HepG2 (cell line): ENCODE measurements around the gene SESN2. TPM values are rescaled to one million over a fixed set of nuclear protein-coding genes. Genes with fewer than 3 reads are reported as not detected.

Experiments
- ATAC-seq: fragments of 200-7000 bp; cut with Tn5 transposase; 3 replicates; pipeline ENCODE4 v1.9.1; 2020; ENCODE audit warnings: mild to moderate bottlenecking, moderate library complexity
- BruUV-seq: library from RNA; stranded (reverse); fragments of 400-500 nt; replicated peaks from 2 replicates; lab custom pipeline; 2021; lab: Mats Ljungman, UMichigan
- CTCF ChIA-PET: fragments of 300-600 bp; formaldehyde crosslinking; extraction: SDS; loops from one replicate; lab custom pipeline; 2021; ENCODE audit warnings: low total read pairs, inconsistent platforms, low intra/inter-chr PET ratio; lab: Yijun Ruan, JAX
- POLR2A ChIA-PET: fragments of 350-600 bp; sonication (Branson Sonifier 250); formaldehyde crosslinking; loops from one replicate; lab custom pipeline; 2020; ENCODE audit warnings: antibody characterized with exemption, inconsistent platforms; lab: Yijun Ruan, JAX
- DNase-seq: peaks from one replicate; pipeline ENCODE4 v3.0.0-alpha.2; 2015; ENCODE audit warnings: low spot score
- FAIRE-seq: peaks from 3 replicates; lab custom pipeline; 2011; peaks lifted over from hg19 to GRCh38; lab: Jason Lieb, UNC
- H2AFZ ChIP-seq: one replicate; pipeline ENCODE4 v1.6.1; 2011; ENCODE audit warnings: low read length, inconsistent platforms
- H3K27ac ChIP-seq: fragments of 300-600 bp; 3 replicates; pipeline ENCODE4 v1.8.0; 2011; ENCODE audit warnings: mixed run types, mild to moderate bottlenecking, mixed read lengths, low read length, inconsistent platforms; ENCODE audit not compliant: insufficient read depth; ENCODE audit errors: extremely low read length
- H3K27me3 ChIP-seq, 2 experiments: fragments of 200-600 bp in 1 of 2; 2 replicates in 1 of 2; 3 replicates in 1 of 2; pipeline versions ENCODE4 v1.6.0 to v1.8.0; 2011; ENCODE audit warnings: low read length in 2 of 2, mild to moderate bottlenecking in 2 of 2, moderate library complexity in 2 of 2, inconsistent platforms in 1 of 2; ENCODE audit not compliant: insufficient read depth in 2 of 2, control insufficient read depth in 1 of 2
- H3K36me3 ChIP-seq, 2 experiments: fragments of 200-600 bp in 1 of 2; replicated peaks in 1 of 2; 2 replicates in 1 of 2; 3 replicates in 1 of 2; pipeline versions ENCODE4 v1.5.1 to v1.8.0; 2011; ENCODE audit warnings: low read length in 2 of 2, inconsistent platforms in 1 of 2; ENCODE audit not compliant: insufficient read depth in 2 of 2, control insufficient read depth in 1 of 2
- H3K4me1 ChIP-seq: 2 replicates; pipeline ENCODE4 v1.5.1; 2012; ENCODE audit warnings: low read length, inconsistent platforms; ENCODE audit not compliant: insufficient read depth
- H3K4me2 ChIP-seq: 2 replicates; pipeline ENCODE4 v1.6.0; 2011; ENCODE audit warnings: low read depth, low read length, inconsistent platforms
- H3K4me3 ChIP-seq, 3 experiments: fragments of 200-600 bp in 1 of 3; sonication (generic), shearing (Covaris generic) in 1 of 3; replicated peaks in 1 of 3; 2 replicates each; pipeline ENCODE4 v1.5.1; 2011 to 2016; ENCODE audit warnings: low read length in 3 of 3, inconsistent platforms in 2 of 3, low read depth in 2 of 3, mild to moderate bottlenecking in 2 of 3, control low read depth in 1 of 3, mixed read lengths in 1 of 3; ENCODE audit not compliant: insufficient read depth in 1 of 3
- H3K79me2 ChIP-seq: one replicate; pipeline ENCODE4 v1.6.1; 2011; ENCODE audit warnings: low read length, inconsistent platforms; ENCODE audit not compliant: insufficient read depth
- H3K9ac ChIP-seq: 2 replicates; pipeline ENCODE4 v1.6.0; 2011; ENCODE audit warnings: mild to moderate bottlenecking, low read depth, low read length, inconsistent platforms; ENCODE audit not compliant: insufficient read depth
- H3K9me3 ChIP-seq: 2 replicates; pipeline ENCODE4 v1.5.1; 2012; ENCODE audit warnings: mild to moderate bottlenecking, low read length
- H4K20me1 ChIP-seq: 2 replicates; pipeline ENCODE4 v1.6.0; 2011; ENCODE audit warnings: inconsistent platforms, mild to moderate bottlenecking, low read length, moderate library complexity; ENCODE audit not compliant: insufficient read depth
- ARID4A ChIP-seq: sonication (generic); formaldehyde crosslinking; IDR thresholded peaks from 2 replicates; pipeline ENCODE4 v1.5.0; 2020; ENCODE audit warnings: mild to moderate bottlenecking, missing genetic modification reagents, borderline replicate concordance
- BCLAF1 ChIP-seq: fragments of 450-650 bp; IDR thresholded peaks from 2 replicates; pipeline ENCODE4 v1.6.1; 2017; ENCODE audit warnings: mild to moderate bottlenecking
- E2F1 ChIP-seq: sonication (generic); formaldehyde crosslinking; IDR thresholded peaks from 2 replicates; pipeline ENCODE4 v1.5.0; 2020; ENCODE audit warnings: missing genetic modification reagents
- HDAC6 ChIP-seq: fragments of 200-600 bp; sonication (generic); IDR thresholded peaks from 2 replicates; pipeline ENCODE4 v1.7.0; 2017; ENCODE audit warnings: mild to moderate bottlenecking, antibody characterized with exemption, low read length, low read depth
- KDM3A ChIP-seq: IDR thresholded peaks from 2 replicates; pipeline ENCODE4 v1.6.1; 2018; ENCODE audit warnings: low read depth, missing compliant biosample characterization
- NAIF1 ChIP-seq: sonication (generic); formaldehyde crosslinking; IDR thresholded peaks from 2 replicates; pipeline ENCODE4 v1.5.0; 2020; ENCODE audit warnings: mild to moderate bottlenecking, missing genetic modification reagents, borderline replicate concordance
- NFE2 ChIP-seq: sonication (generic); formaldehyde crosslinking; IDR thresholded peaks from 2 replicates; pipeline ENCODE4 v1.4.0; 2020; ENCODE audit warnings: missing genetic modification reagents
- ZBED4 ChIP-seq: sonication (generic); formaldehyde crosslinking; IDR thresholded peaks from 2 replicates; pipeline ENCODE4 v1.4.0; 2020; ENCODE audit warnings: missing genetic modification reagents, borderline replicate concordance
- ZNF678 ChIP-seq: sonication (generic); formaldehyde crosslinking; IDR thresholded peaks from 2 replicates; pipeline ENCODE4 v1.4.0; 2020; ENCODE audit warnings: mild to moderate bottlenecking, missing genetic modification reagents
- ZNF773 ChIP-seq: sonication (generic); formaldehyde crosslinking; IDR thresholded peaks from 2 replicates; pipeline ENCODE4 v1.4.0; 2020; ENCODE audit warnings: missing genetic modification reagents, borderline replicate concordance
- whole genome bisulfite sequencing: methylation state at CpG from one replicate; pipeline ENCODE4 v1.1.6; 2017; ENCODE audit warnings: low lambda C conversion rate; 5-methylcytosine and 5-hydroxymethylcytosine counted together
- in situ Hi-C: cut with HindIII; loops from 2 replicates; pipeline ENCODE4 v1.10.0; 2017; ENCODE audit warnings: low pct_unique_long_range_greater_than_20kb; ENCODE audit not compliant: extremely low pct_ligation_motif_present
- intact Hi-C: fragments of 100-400 bp; cut with micrococcal nuclease; formaldehyde crosslinking; loops from one replicate; pipeline ENCODE4 v1.10.0; 2022; ENCODE audit not compliant: unreplicated experiment
- polyA plus RNA-seq, 8 experiments: library from polyadenylated mRNA; depleted of rRNA in 3 of 8; stranded (reverse) in 7 of 8; unstranded in 1 of 8; fragments of >200 nt; fragmentation: Illumina TruSeq in 4 of 8; extraction: Trizol in 4 of 8; gene quantifications; 2 replicates each; pipeline versions ENCODE4 v1.2.1 to v1.2.3, GENCODE V29; 2011 to 2016; ENCODE audit warnings: low read depth in 4 of 8, missing spikeins in 1 of 8, mixed read lengths in 1 of 8; ENCODE audit not compliant: insufficient read depth in 1 of 8
- total RNA-seq, 5 experiments: library from RNA; depleted of rRNA; stranded (reverse); fragments of >200 nt; fragmentation: Illumina TruSeq; extraction: Trizol; gene quantifications; 2 replicates each; pipeline ENCODE4 v1.2.3, GENCODE V29; 2016; ENCODE audit warnings: low read depth in 1 of 5

SESN2 gene
- total and polyA plus RNA-seq, 2 of the 13 experiments (the other 11 are each of a cell fraction or from before 2014, with no cell fraction given) = 13.2 to 19.1 TPM

GRCh38 chr1:28286111-28286510, 26.8 kb downstream of the SESN2 start:
- FAIRE-seq = no peak
- in situ Hi-C loops = no loop called here
- Histone ChIP-seq H4K20me1 (no peaks in the 10 kb centered on the region), H3K36me3 (peaks cover 4 to 18% of the 10 kb centered on the region in 2 experiments), H3K4me1 (peaks cover 46% of the 10 kb centered on the region), H3K9me3 (no peaks in the 10 kb centered on the region), H3K27ac (no peak overlapping the region), H3K79me2 (no peaks in the 10 kb centered on the region), H3K27me3 (no peaks in the 10 kb centered on the region)
- POLR2A ChIA-PET = interaction anchor here (1.1 to 3.7 kb wide), 2 partner anchors 10 to 42 kb away, joined by 3 to 11 read pairs; partner anchors contain the start of gene MED18
- intact Hi-C loops = no loop called here
- ATAC-seq = no peak
- DNase-seq = no peak
- CTCF ChIA-PET = no interaction called here
- TF ChIP-seq NAIF1 (CRISPR knock-in tag) (no peak), ZNF678 (CRISPR knock-in tag) (no peak), BCLAF1 (no peak), ARID4A (CRISPR knock-in tag) (no peak), NFE2 (CRISPR knock-in tag) (no peak), ZBED4 (CRISPR knock-in tag) (no peak), HDAC6 (no peak), ZNF773 (CRISPR knock-in tag) (no peak), KDM3A (CRISPR knock-in tag) (no peak), E2F1 (CRISPR knock-in tag) (no peak)
- TF ChIP-seq, all 625 proteins: peak for 0
- Histone ChIP-seq H3K9ac (no peak overlapping the region), H2AFZ (no peak overlapping the region), H3K4me3 (no peak overlapping the region), H3K4me2 (no peak overlapping the region)
- BruUV-seq = no TSS peak
- 77% methylated on average over 2 of the region's 2 CpGs for WGBS
